HCT116 (cell line): ENCODE results near the gene HOMER1. TPM values are rescaled to one million over a fixed set of nuclear protein-coding genes. Genes with fewer than 3 reads are reported as not detected.

Source experiments
- ATAC-seq: fragments of 200-7000 bp; cut with Tn5 transposase; 2 replicates; pipeline ENCODE4 v1.9.1; 2020; ENCODE audit warnings: mild to moderate bottlenecking, moderate library complexity
- BruUV-seq: library from RNA; stranded (reverse); fragments of 400-500 nt; replicated peaks from 2 replicates; lab custom pipeline; 2021; lab: Mats Ljungman, UMichigan
- CTCF ChIA-PET: fragments of 300-600 bp; sonication (Branson Sonifier 250); formaldehyde crosslinking; loops from one replicate; lab custom pipeline; 2021; ENCODE audit warnings: antibody characterized with exemption; lab: Charles Lee
- POLR2A ChIA-PET: fragments of 300-600, 350-600 bp; sonication (Branson Sonifier 250); formaldehyde crosslinking; loops from one replicate; lab custom pipeline; 2021; ENCODE audit warnings: antibody characterized with exemption; lab: Charles Lee
- RAD21 ChIA-PET, 2 experiments: fragments of 300-600 bp; sonication (Branson Sonifier 250); formaldehyde crosslinking; loops; one replicate each; lab custom pipeline; 2023; ENCODE audit warnings: low total read pairs in 2 of 2; ENCODE audit not compliant: uncharacterized antibody in 2 of 2, unreplicated experiment in 2 of 2, low non-redundant PET in 1 of 2; lab: Charles Lee
- DNase-seq: peaks from one replicate; pipeline ENCODE4 v3.0.0-alpha.2; 2010; ENCODE audit warnings: low read depth, low spot score
- H2AFZ ChIP-seq: fragments of 200-600 bp; shearing (Covaris generic), sonication (generic); 2 replicates; pipeline ENCODE4 v1.6.1; 2017; ENCODE audit warnings: low read depth, mixed run types, mixed read lengths, antibody characterized with exemption, low read length; ENCODE audit not compliant: poor library complexity, severe bottlenecking
- H3K27ac ChIP-seq: 2 replicates; pipeline ENCODE4 v1.5.1; 2012; ENCODE audit warnings: low read depth, low read length
- H3K27me3 ChIP-seq: fragments of 200-600 bp; sonication (generic); 2 replicates; pipeline ENCODE4 v1.6.1; 2016; ENCODE audit warnings: mixed run types, low read length, mixed read lengths; ENCODE audit not compliant: insufficient read depth
- H3K36me3 ChIP-seq, 2 experiments: fragments of 200-500 bp in 1 of 2; fragments of 200-600 bp in 1 of 2; sonication (Bioruptor generic) in 1 of 2; sonication (generic) in 1 of 2; 2 replicates each; pipeline versions ENCODE4 v1.5.1 to v1.6.1; 2014 to 2016; ENCODE audit warnings: low read length in 2 of 2, inconsistent platforms in 1 of 2, mixed read lengths in 1 of 2, mixed run types in 1 of 2; ENCODE audit not compliant: insufficient read depth in 2 of 2, control insufficient read depth in 1 of 2
- H3K4me1 ChIP-seq, 2 experiments: fragments of 200-600 bp in 1 of 2; sonication (generic) in 1 of 2; 2 replicates each; pipeline versions ENCODE4 v1.5.1 to v1.6.1; 2012 to 2017; ENCODE audit warnings: low read length in 2 of 2, inconsistent platforms in 1 of 2, mild to moderate bottlenecking in 1 of 2, mixed read lengths in 1 of 2, mixed run types in 1 of 2, moderate library complexity in 1 of 2; ENCODE audit not compliant: insufficient read depth in 2 of 2, control insufficient read depth in 1 of 2
- H3K4me2 ChIP-seq: fragments of 200-600 bp; sonication (generic); 2 replicates; pipeline ENCODE4 v1.6.1; 2017; ENCODE audit warnings: mixed run types, low read length, mixed read lengths
- H3K4me3 ChIP-seq, 2 experiments: fragments of 200-600 bp in 1 of 2; sonication (generic) in 1 of 2; replicated peaks in 1 of 2; 2 replicates each; pipeline ENCODE4 v1.5.1; 2011 to 2016; ENCODE audit warnings: low read length in 2 of 2, control low read depth in 1 of 2, low read depth in 1 of 2, mild to moderate bottlenecking in 1 of 2, mixed read lengths in 1 of 2, mixed run types in 1 of 2
- H3K79me2 ChIP-seq: fragments of 200-600 bp; sonication (generic); 2 replicates; pipeline ENCODE4 v1.6.1; 2017; ENCODE audit warnings: mild to moderate bottlenecking, mixed run types, low read length, moderate library complexity, mixed read lengths; ENCODE audit not compliant: insufficient read depth
- H3K9ac ChIP-seq: fragments of 200-600 bp; sonication (generic); 2 replicates; pipeline ENCODE4 v1.6.1; 2016; ENCODE audit warnings: low read length, mixed read lengths
- H3K9me2 ChIP-seq: fragments of 200-600 bp; sonication (generic), shearing (Covaris generic); 2 replicates; pipeline ENCODE4 v1.6.1; 2017; ENCODE audit warnings: mixed run types, mild to moderate bottlenecking, moderate library complexity; ENCODE audit not compliant: insufficient read depth
- H3K9me3 ChIP-seq, 2 experiments: fragments of 200-500 bp in 1 of 2; fragments of 200-600 bp in 1 of 2; sonication (Bioruptor generic) in 1 of 2; sonication (generic) in 1 of 2; 2 replicates each; pipeline ENCODE4 v1.6.1; 2014 to 2017; ENCODE audit warnings: low read length in 2 of 2, mixed read lengths in 2 of 2, inconsistent platforms in 1 of 2, low read depth in 1 of 2, mild to moderate bottlenecking in 1 of 2, mixed run types in 1 of 2, moderate library complexity in 1 of 2; ENCODE audit not compliant: control insufficient read depth in 1 of 2, insufficient read depth in 1 of 2
- H4K20me1 ChIP-seq: fragments of 200-600 bp; sonication (generic), shearing (Covaris generic); 2 replicates; pipeline ENCODE4 v1.6.1; 2017; ENCODE audit warnings: mixed run types, mild to moderate bottlenecking, moderate library complexity; ENCODE audit not compliant: insufficient read depth
- ATF3 ChIP-seq: IDR thresholded peaks from 2 replicates; pipeline ENCODE4 v1.6.1; 2012
- CEBPB ChIP-seq: IDR thresholded peaks from 2 replicates; pipeline ENCODE4 v1.6.1; 2012; ENCODE audit warnings: low read depth
- EGR1 ChIP-seq: IDR thresholded peaks from 2 replicates; pipeline ENCODE4 v1.6.1; 2012; ENCODE audit warnings: low read depth
- EZH2 ChIP-seq: fragments of 200-600 bp; sonication (generic); IDR thresholded peaks from 2 replicates; pipeline ENCODE4 v1.6.1; 2017; ENCODE audit warnings: antibody characterized with exemption, mixed run types
- EZH2phosphoT487 ChIP-seq: fragments of 200-600 bp; IDR thresholded peaks from 2 replicates; pipeline ENCODE4 v1.6.1; 2018; ENCODE audit warnings: antibody characterized with exemption, borderline replicate concordance
- JUND ChIP-seq: IDR thresholded peaks from 2 replicates; pipeline ENCODE4 v1.6.1; 2012
- RAD21 ChIP-seq: IDR thresholded peaks from 2 replicates; pipeline ENCODE4 v1.6.1; 2012; ENCODE audit warnings: low read depth, mild to moderate bottlenecking
- REST ChIP-seq: IDR thresholded peaks from 2 replicates; pipeline ENCODE4 v1.6.1; 2012; ENCODE audit warnings: low read depth
- SIN3A ChIP-seq: IDR thresholded peaks from 2 replicates; pipeline ENCODE4 v1.6.1; 2012; ENCODE audit warnings: low read depth
- SP1 ChIP-seq: IDR thresholded peaks from 2 replicates; pipeline ENCODE4 v1.6.1; 2012; ENCODE audit warnings: low read depth
- SRF ChIP-seq: IDR thresholded peaks from 2 replicates; pipeline ENCODE4 v1.6.1; 2012; ENCODE audit warnings: low read depth
- TCF7L2 ChIP-seq: IDR thresholded peaks from 2 replicates; pipeline ENCODE4 v1.7.0; 2011; ENCODE audit warnings: borderline replicate concordance, inconsistent platforms; ENCODE audit not compliant: insufficient read depth, insufficient read length; ENCODE audit errors: extremely low read depth
- ZFX ChIP-seq: fragments of 450-650 bp; IDR thresholded peaks from 2 replicates; pipeline ENCODE4 v1.6.1; 2017
- ZNF274 ChIP-seq: fragments of 200-500 bp; sonication (Bioruptor generic); IDR thresholded peaks from 2 replicates; pipeline ENCODE4 v1.6.1; 2014; ENCODE audit warnings: mild to moderate bottlenecking, low read depth, low read length, inconsistent platforms
- intact Hi-C: fragments of 100-400 bp; cut with micrococcal nuclease; formaldehyde crosslinking; loops from 2 replicates; pipeline ENCODE4 v1.10.0; 2022
- total RNA-seq: library from RNA; stranded (reverse); gene quantifications from one replicate; pipeline ENCODE4 v1.2.1, GENCODE V29; 2021; ENCODE audit not compliant: unreplicated experiment
- TF ChIP-seq, protein P1 (sequence below), 3 experiments: fragments of 200-600 bp in 1 of 3; sonication (generic) in 1 of 3; IDR thresholded peaks in 2 of 3; conservative IDR thresholded peaks in 1 of 3; 2 replicates each; pipeline ENCODE4 v1.5.1; 2012 to 2017; ENCODE audit warnings: low read depth in 2 of 3, low read length in 2 of 3, antibody characterized with exemption in 1 of 3, borderline replicate concordance in 1 of 3, control low read depth in 1 of 3, mild to moderate bottlenecking in 1 of 3, mixed read lengths in 1 of 3, mixed run types in 1 of 3, moderate library complexity in 1 of 3; ENCODE audit not compliant: insufficient read depth in 1 of 3
- TF ChIP-seq, protein P2 (sequence below): IDR thresholded peaks from 2 replicates; pipeline ENCODE4 v1.6.1; 2012

Gene HOMER1
- total RNA-seq, 1 experiment from 2014 or later = 21.4 TPM

DNA sequence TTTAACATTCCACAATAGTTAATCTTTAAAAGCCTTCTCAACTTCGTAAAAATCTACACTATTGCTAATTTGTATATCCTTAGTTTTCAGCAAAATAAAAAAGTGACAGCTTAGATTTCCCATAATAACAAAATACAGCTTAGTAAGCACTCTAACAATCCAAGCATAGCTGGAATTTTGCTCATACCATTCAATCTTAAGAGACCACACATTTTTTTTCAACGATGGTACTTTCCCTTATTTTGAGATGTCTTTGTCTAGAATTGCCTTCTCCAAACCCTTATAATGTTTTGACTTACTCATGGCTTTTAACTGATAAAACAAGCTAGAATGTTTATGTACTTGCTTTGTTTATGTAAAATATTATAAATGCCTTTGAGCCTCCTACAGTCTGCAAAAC lies 65.6 kb downstream of the HOMER1 start:
- H3K36me3 ChIP-seq = no peaks in the 10 kb centered on the region
- TF ChIP-seq EZH2 = no peak
- TF ChIP-seq, protein P1, sequence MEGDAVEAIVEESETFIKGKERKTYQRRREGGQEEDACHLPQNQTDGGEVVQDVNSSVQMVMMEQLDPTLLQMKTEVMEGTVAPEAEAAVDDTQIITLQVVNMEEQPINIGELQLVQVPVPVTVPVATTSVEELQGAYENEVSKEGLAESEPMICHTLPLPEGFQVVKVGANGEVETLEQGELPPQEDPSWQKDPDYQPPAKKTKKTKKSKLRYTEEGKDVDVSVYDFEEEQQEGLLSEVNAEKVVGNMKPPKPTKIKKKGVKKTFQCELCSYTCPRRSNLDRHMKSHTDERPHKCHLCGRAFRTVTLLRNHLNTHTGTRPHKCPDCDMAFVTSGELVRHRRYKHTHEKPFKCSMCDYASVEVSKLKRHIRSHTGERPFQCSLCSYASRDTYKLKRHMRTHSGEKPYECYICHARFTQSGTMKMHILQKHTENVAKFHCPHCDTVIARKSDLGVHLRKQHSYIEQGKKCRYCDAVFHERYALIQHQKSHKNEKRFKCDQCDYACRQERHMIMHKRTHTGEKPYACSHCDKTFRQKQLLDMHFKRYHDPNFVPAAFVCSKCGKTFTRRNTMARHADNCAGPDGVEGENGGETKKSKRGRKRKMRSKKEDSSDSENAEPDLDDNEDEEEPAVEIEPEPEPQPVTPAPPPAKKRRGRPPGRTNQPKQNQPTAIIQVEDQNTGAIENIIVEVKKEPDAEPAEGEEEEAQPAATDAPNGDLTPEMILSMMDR (IDR thresholded peaks at IDR 0.05 in 2 of 3, conservative IDR thresholded peaks at IDR 0.05 in 1 of 3; ENCODE audit: borderline replicate concordance in 1 of 3, insufficient read depth in 1 of 3, low read depth in 2 of 3, low read length in 2 of 3) = no peak
- no peak for TF ChIP-seq CEBPB
- no peak for TF ChIP-seq REST
- TF ChIP-seq TCF7L2 = no peak
- TF ChIP-seq ZNF274 = no peak
- TF ChIP-seq RAD21 = no peak
- no peak for TF ChIP-seq SIN3A
- no peak for TF ChIP-seq JUND
- no peak for TF ChIP-seq SP1
- no peak for TF ChIP-seq ZFX
- no peak for TF ChIP-seq ATF3
- TF ChIP-seq EZH2phosphoT487 = no peak
- no peak for TF ChIP-seq EGR1
- no peak for TF ChIP-seq SRF
- TF ChIP-seq, protein P2, sequence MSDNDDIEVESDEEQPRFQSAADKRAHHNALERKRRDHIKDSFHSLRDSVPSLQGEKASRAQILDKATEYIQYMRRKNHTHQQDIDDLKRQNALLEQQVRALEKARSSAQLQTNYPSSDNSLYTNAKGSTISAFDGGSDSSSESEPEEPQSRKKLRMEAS = no peak
- TF ChIP-seq, all 23 proteins: peak for 0
- Histone ChIP-seq H4K20me1 (no peaks in the 10 kb centered on the region), H3K9me2 (no peaks in the 10 kb centered on the region), H3K9me3 (no peaks in the 10 kb centered on the region), H2AFZ (no peak overlapping the region), H3K9ac (no peak overlapping the region), H3K4me1 (no peaks in the 10 kb centered on the region), H3K79me2 (no peaks in the 10 kb centered on the region), H3K27me3 (no peaks in the 10 kb centered on the region), H3K4me2 (no peak overlapping the region), H3K4me3 (no peak overlapping the region), H3K27ac (no peak overlapping the region)
- RAD21 ChIA-PET = no interaction called here
- CTCF ChIA-PET = interaction anchor here (2.1 kb wide), 1 partner anchor 423 kb away, joined by 5 read pairs; no protein-coding TSS in a partner anchor
- ATAC-seq = no peak
- BruUV-seq = no TSS peak
- intact Hi-C loops = no loop called here
- POLR2A ChIA-PET = no interaction called here
- no peak for DNase-seq
